HEK293 (cell line): ENCODE measurements around the gene CYP4X1.

Experiments
- BCL11A ChIP-seq: fragments of 450-650 bp; formaldehyde crosslinking; IDR thresholded peaks from 2 replicates; pipeline ENCODE4 v1.5.1; 2016; ENCODE audit warnings: low read depth, missing biosample characterization, missing genetic modification characterization
- MEIS1 ChIP-seq: sonication (generic); formaldehyde crosslinking; IDR thresholded peaks from 2 replicates; pipeline ENCODE4 v1.8.1; 2022; ENCODE audit warnings: missing genetic modification reagents, mild to moderate bottlenecking, borderline replicate concordance
- OVOL3 ChIP-seq: fragments of 450-650 bp; formaldehyde crosslinking; IDR thresholded peaks from 2 replicates; pipeline ENCODE4 v1.5.1; 2016; ENCODE audit warnings: missing biosample characterization, missing genetic modification characterization
- SCRT1 ChIP-seq: fragments of 450-650 bp; formaldehyde crosslinking; IDR thresholded peaks from 2 replicates; pipeline ENCODE4 v1.5.1; 2016; ENCODE audit warnings: missing biosample characterization, missing genetic modification characterization, borderline replicate concordance
- SP7 ChIP-seq: fragments of 450-650 bp; formaldehyde crosslinking; IDR thresholded peaks from 2 replicates; pipeline ENCODE4 v1.5.1; 2016; ENCODE audit warnings: missing biosample characterization, missing genetic modification characterization
- TCF7L2 ChIP-seq: IDR thresholded peaks from 2 replicates; pipeline ENCODE4 v1.6.1; 2011; ENCODE audit warnings: low read depth, mild to moderate bottlenecking, inconsistent platforms, low read length, moderate library complexity, borderline replicate concordance
- TRIM28 ChIP-seq: IDR thresholded peaks from 2 replicates; pipeline ENCODE4 v1.6.1; 2011; ENCODE audit warnings: low read length, control low read depth, borderline replicate concordance
- ZBTB20 ChIP-seq: fragments of 450-650 bp; formaldehyde crosslinking; IDR thresholded peaks from 2 replicates; pipeline ENCODE4 v1.5.1; 2016; ENCODE audit warnings: missing biosample characterization, missing genetic modification characterization
- ZBTB48 ChIP-seq: fragments of 450-650 bp; formaldehyde crosslinking; IDR thresholded peaks from 2 replicates; pipeline ENCODE4 v1.5.1; 2016; ENCODE audit warnings: missing biosample characterization, missing genetic modification characterization
- ZBTB7A ChIP-seq: fragments of 450-650 bp; formaldehyde crosslinking; IDR thresholded peaks from 2 replicates; pipeline ENCODE4 v1.5.1; 2016; ENCODE audit warnings: low read depth, missing biosample characterization, missing genetic modification characterization
- ZNF132 ChIP-seq: fragments of 450-650 bp; formaldehyde crosslinking; IDR thresholded peaks from 2 replicates; pipeline ENCODE4 v1.5.1; 2017; ENCODE audit warnings: missing biosample characterization, missing genetic modification characterization, borderline replicate concordance
- ZNF133 ChIP-seq: fragments of 450-650 bp; formaldehyde crosslinking; IDR thresholded peaks from 2 replicates; pipeline ENCODE4 v1.5.1; 2016; ENCODE audit warnings: missing biosample characterization, missing genetic modification characterization
- ZNF140 ChIP-seq: fragments of 450-650 bp; formaldehyde crosslinking; IDR thresholded peaks from 2 replicates; pipeline ENCODE4 v1.5.1; 2016; ENCODE audit warnings: missing biosample characterization, missing genetic modification characterization
- ZNF146 ChIP-seq: fragments of 450-650 bp; formaldehyde crosslinking; IDR thresholded peaks from 2 replicates; pipeline ENCODE4 v1.5.1; 2016; ENCODE audit warnings: missing biosample characterization, missing genetic modification characterization
- ZNF155 ChIP-seq: fragments of 450-650 bp; formaldehyde crosslinking; IDR thresholded peaks from 2 replicates; pipeline ENCODE4 v1.5.1; 2016; ENCODE audit warnings: missing biosample characterization, missing genetic modification characterization
- ZNF292 ChIP-seq: fragments of 450-650 bp; formaldehyde crosslinking; IDR thresholded peaks from 2 replicates; pipeline ENCODE4 v1.5.1; 2016; ENCODE audit warnings: low read depth, missing biosample characterization, missing genetic modification characterization, borderline replicate concordance
- ZNF37A ChIP-seq: fragments of 450-650 bp; IDR thresholded peaks from 2 replicates; pipeline ENCODE4 v1.5.1; 2018; ENCODE audit warnings: missing biosample characterization, missing genetic modification characterization
- ZNF843 ChIP-seq: fragments of 450-650 bp; formaldehyde crosslinking; IDR thresholded peaks from 2 replicates; pipeline ENCODE4 v1.5.1; 2016; ENCODE audit warnings: missing biosample characterization, missing genetic modification characterization
- TF ChIP-seq, protein P1 (sequence below): fragments of 450-650 bp; formaldehyde crosslinking; IDR thresholded peaks from 2 replicates; pipeline ENCODE4 v1.5.1; 2017; ENCODE audit warnings: missing biosample characterization, missing genetic modification characterization
- TF ChIP-seq, protein P2 (sequence below): fragments of 450-650 bp; formaldehyde crosslinking; IDR thresholded peaks from 2 replicates; pipeline ENCODE4 v1.5.1; 2016; ENCODE audit warnings: missing biosample characterization, missing genetic modification characterization
- TF ChIP-seq, protein P3 (sequence below): fragments of 450-650 bp; formaldehyde crosslinking; IDR thresholded peaks from 2 replicates; pipeline ENCODE4 v1.5.1; 2016; ENCODE audit warnings: missing biosample characterization, missing genetic modification characterization, borderline replicate concordance
- TF ChIP-seq, protein P4 (sequence below): fragments of 450-650 bp; formaldehyde crosslinking; IDR thresholded peaks from 2 replicates; pipeline ENCODE4 v1.5.1; 2016; ENCODE audit warnings: missing biosample characterization, missing genetic modification characterization
- TF ChIP-seq, protein P5 (sequence below): fragments of 450-650 bp; formaldehyde crosslinking; conservative IDR thresholded peaks from 2 replicates; pipeline ENCODE4 v1.5.1; 2016; ENCODE audit warnings: low read depth, missing biosample characterization, missing genetic modification characterization
- TF ChIP-seq, protein P6 (sequence below): fragments of 450-650 bp; formaldehyde crosslinking; IDR thresholded peaks from 2 replicates; pipeline ENCODE4 v1.5.1; 2016; ENCODE audit warnings: missing biosample characterization, missing genetic modification characterization

Gene CYP4X1

DNA sequence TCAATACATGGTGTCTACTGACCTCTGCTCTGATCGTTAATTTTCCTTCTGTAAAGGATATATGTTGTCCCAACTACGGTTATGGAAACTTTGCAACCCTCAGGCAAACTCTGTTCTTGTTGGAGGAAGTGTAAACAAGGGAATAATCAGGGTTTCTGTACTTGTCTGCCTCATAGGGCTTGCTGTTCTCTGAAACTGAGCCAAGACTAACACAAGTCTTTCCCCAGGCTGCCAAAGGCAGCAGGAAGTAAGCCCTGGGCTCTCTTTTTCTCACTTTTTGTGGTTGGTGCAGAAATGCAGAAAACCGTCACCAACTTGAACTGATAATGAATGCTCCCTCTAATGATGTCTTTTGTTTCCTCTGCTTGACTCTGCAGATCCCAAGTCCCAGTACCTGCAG lies 7.6 kb downstream of the CYP4X1 start (continued):
- no peak for TF ChIP-seq TCF7L2
- TF ChIP-seq, protein P1, sequence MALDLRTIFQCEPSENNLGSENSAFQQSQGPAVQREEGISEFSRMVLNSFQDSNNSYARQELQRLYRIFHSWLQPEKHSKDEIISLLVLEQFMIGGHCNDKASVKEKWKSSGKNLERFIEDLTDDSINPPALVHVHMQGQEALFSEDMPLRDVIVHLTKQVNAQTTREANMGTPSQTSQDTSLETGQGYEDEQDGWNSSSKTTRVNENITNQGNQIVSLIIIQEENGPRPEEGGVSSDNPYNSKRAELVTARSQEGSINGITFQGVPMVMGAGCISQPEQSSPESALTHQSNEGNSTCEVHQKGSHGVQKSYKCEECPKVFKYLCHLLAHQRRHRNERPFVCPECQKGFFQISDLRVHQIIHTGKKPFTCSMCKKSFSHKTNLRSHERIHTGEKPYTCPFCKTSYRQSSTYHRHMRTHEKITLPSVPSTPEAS (tag by site-specific recombination), result no peak
- TF ChIP-seq, protein P2, sequence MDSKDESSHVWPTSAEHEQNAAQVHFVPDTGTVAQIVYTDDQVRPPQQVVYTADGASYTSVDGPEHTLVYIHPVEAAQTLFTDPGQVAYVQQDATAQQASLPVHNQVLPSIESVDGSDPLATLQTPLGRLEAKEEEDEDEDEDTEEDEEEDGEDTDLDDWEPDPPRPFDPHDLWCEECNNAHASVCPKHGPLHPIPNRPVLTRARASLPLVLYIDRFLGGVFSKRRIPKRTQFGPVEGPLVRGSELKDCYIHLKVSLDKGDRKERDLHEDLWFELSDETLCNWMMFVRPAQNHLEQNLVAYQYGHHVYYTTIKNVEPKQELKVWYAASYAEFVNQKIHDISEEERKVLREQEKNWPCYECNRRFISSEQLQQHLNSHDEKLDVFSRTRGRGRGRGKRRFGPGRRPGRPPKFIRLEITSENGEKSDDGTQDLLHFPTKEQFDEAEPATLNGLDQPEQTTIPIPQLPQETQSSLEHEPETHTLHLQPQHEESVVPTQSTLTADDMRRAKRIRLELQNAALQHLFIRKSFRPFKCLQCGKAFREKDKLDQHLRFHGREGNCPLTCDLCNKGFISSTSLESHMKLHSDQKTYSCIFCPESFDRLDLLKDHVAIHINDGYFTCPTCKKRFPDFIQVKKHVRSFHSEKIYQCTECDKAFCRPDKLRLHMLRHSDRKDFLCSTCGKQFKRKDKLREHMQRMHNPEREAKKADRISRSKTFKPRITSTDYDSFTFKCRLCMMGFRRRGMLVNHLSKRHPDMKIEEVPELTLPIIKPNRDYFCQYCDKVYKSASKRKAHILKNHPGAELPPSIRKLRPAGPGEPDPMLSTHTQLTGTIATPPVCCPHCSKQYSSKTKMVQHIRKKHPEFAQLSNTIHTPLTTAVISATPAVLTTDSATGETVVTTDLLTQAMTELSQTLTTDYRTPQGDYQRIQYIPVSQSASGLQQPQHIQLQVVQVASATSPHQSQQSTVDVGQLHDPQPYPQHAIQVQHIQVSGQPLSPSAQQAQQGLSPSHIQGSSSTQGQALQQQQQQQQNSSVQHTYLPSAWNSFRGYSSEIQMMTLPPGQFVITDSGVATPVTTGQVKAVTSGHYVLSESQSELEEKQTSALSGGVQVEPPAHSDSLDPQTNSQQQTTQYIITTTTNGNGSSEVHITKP, result peak; percentile 71
- no peak for TF ChIP-seq SP7 (tag by site-specific recombination)
- TF ChIP-seq ZNF292 (tag by site-specific recombination), result no peak
- TF ChIP-seq, protein P3, sequence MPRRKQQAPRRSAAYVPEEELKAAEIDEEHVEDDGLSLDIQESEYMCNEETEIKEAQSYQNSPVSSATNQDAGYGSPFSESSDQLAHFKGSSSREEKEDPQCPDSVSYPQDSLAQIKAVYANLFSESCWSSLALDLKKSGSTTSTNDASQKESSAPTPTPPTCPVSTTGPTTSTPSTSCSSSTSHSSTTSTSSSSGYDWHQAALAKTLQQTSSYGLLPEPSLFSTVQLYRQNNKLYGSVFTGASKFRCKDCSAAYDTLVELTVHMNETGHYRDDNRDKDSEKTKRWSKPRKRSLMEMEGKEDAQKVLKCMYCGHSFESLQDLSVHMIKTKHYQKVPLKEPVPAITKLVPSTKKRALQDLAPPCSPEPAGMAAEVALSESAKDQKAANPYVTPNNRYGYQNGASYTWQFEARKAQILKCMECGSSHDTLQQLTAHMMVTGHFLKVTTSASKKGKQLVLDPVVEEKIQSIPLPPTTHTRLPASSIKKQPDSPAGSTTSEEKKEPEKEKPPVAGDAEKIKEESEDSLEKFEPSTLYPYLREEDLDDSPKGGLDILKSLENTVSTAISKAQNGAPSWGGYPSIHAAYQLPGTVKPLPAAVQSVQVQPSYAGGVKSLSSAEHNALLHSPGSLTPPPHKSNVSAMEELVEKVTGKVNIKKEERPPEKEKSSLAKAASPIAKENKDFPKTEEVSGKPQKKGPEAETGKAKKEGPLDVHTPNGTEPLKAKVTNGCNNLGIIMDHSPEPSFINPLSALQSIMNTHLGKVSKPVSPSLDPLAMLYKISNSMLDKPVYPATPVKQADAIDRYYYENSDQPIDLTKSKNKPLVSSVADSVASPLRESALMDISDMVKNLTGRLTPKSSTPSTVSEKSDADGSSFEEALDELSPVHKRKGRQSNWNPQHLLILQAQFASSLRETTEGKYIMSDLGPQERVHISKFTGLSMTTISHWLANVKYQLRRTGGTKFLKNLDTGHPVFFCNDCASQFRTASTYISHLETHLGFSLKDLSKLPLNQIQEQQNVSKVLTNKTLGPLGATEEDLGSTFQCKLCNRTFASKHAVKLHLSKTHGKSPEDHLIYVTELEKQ (tag by site-specific recombination), result no peak
- no peak for TF ChIP-seq BCL11A
- TF ChIP-seq ZBTB7A (tag by site-specific recombination), result no peak
- peak; percentile 54; the same call in 1 of the 2 replicates for TF ChIP-seq ZBTB48
- no peak for TF ChIP-seq ZNF37A (tag by site-specific recombination)
- TF ChIP-seq ZNF140 (tag by site-specific recombination), result no peak
- TF ChIP-seq TRIM28, result peak; percentile 35; the same call in 1 of the 2 replicates
- TF ChIP-seq ZNF133, result no peak
- TF ChIP-seq ZNF155 (tag by site-specific recombination), result no peak
- TF ChIP-seq, protein P4, sequence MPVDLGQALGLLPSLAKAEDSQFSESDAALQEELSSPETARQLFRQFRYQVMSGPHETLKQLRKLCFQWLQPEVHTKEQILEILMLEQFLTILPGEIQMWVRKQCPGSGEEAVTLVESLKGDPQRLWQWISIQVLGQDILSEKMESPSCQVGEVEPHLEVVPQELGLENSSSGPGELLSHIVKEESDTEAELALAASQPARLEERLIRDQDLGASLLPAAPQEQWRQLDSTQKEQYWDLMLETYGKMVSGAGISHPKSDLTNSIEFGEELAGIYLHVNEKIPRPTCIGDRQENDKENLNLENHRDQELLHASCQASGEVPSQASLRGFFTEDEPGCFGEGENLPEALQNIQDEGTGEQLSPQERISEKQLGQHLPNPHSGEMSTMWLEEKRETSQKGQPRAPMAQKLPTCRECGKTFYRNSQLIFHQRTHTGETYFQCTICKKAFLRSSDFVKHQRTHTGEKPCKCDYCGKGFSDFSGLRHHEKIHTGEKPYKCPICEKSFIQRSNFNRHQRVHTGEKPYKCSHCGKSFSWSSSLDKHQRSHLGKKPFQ (tag by site-specific recombination), result no peak
- TF ChIP-seq ZNF132, result no peak
- TF ChIP-seq, protein P5, sequence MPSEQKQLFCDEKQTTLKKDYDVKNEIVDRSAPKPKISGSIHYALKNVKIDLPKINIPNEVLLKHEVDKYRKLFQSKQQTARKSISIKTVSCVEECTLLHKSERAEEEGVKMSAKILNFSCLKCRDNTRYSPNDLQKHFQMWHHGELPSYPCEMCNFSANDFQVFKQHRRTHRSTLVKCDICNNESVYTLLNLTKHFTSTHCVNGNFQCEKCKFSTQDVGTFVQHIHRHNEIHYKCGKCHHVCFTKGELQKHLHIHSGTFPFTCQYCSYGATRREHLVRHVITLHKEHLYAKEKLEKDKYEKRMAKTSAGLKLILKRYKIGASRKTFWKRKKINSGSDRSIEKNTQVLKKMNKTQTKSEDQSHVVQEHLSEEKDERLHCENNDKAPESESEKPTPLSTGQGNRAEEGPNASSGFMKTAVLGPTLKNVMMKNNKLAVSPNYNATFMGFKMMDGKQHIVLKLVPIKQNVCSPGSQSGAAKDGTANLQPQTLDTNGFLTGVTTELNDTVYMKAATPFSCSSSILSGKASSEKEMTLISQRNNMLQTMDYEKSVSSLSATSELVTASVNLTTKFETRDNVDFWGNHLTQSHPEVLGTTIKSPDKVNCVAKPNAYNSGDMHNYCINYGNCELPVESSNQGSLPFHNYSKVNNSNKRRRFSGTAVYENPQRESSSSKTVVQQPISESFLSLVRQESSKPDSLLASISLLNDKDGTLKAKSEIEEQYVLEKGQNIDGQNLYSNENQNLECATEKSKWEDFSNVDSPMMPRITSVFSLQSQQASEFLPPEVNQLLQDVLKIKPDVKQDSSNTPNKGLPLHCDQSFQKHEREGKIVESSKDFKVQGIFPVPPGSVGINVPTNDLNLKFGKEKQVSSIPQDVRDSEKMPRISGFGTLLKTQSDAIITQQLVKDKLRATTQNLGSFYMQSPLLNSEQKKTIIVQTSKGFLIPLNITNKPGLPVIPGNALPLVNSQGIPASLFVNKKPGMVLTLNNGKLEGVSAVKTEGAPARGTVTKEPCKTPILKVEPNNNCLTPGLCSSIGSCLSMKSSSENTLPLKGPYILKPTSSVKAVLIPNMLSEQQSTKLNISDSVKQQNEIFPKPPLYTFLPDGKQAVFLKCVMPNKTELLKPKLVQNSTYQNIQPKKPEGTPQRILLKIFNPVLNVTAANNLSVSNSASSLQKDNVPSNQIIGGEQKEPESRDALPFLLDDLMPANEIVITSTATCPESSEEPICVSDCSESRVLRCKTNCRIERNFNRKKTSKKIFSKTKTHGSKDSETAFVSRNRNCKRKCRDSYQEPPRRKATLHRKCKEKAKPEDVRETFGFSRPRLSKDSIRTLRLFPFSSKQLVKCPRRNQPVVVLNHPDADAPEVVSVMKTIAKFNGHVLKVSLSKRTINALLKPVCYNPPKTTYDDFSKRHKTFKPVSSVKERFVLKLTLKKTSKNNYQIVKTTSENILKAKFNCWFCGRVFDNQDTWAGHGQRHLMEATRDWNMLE, result no peak
- no peak for TF ChIP-seq MEIS1 (CRISPR knock-in tag)
- TF ChIP-seq ZBTB20, result no peak
- TF ChIP-seq SCRT1, result no peak
- TF ChIP-seq OVOL3 (tag by site-specific recombination), result no peak
- TF ChIP-seq, protein P6, sequence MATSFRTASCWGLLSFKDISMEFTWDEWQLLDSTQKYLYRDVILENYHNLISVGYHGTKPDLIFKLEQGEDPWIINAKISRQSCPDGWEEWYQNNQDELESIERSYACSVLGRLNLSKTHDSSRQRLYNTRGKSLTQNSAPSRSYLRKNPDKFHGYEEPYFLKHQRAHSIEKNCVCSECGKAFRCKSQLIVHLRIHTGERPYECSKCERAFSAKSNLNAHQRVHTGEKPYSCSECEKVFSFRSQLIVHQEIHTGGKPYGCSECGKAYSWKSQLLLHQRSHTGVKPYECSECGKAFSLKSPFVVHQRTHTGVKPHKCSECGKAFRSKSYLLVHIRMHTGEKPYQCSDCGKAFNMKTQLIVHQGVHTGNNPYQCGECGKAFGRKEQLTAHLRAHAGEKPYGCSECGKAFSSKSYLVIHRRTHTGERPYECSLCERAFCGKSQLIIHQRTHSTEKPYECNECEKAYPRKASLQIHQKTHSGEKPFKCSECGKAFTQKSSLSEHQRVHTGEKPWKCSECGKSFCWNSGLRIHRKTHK (tag by site-specific recombination), result no peak
- no peak for TF ChIP-seq ZNF146 (tag by site-specific recombination)
- TF ChIP-seq ZNF843 (tag by site-specific recombination), result 0 out of 2 replicates have a peak, but pooled peaks have one; percentile 39
